WTC11 (cell line): ENCODE measurements around the gene CORO1A. TPM values are rescaled to one million over a fixed set of nuclear protein-coding genes. Genes with fewer than 3 reads are reported as not detected.
"Not testable (repeated sequence)": the region's sequence is repeated elsewhere in the genome, so short reads cannot be mapped to it uniquely, and the experiment has no call there.

ENCODE experiments used
- ATAC-seq: fragments of 200-7000 bp; cut with Tn5 transposase; 2 replicates; pipeline ENCODE4 v1.10.0; 2021; ENCODE audit warnings: mild to moderate bottlenecking, moderate library complexity
- CTCF ChIA-PET: fragments of 300-600 bp; sonication (Branson Sonifier 250); formaldehyde crosslinking; loops from one replicate; lab custom pipeline; 2021; ENCODE audit warnings: antibody characterized with exemption; lab: Charles Lee
- POLR2A ChIA-PET: fragments of 350-600 bp; sonication (Branson Sonifier 250); formaldehyde crosslinking; loops from one replicate; lab custom pipeline; 2021; ENCODE audit warnings: antibody characterized with exemption; lab: Charles Lee
- DNase-seq: peaks from one replicate; pipeline ENCODE4 v3.0.0; 2021; ENCODE audit warnings: low spot score
- H3K27ac Mint-ChIP-seq: 2 replicates; pipeline ENCODE4 v1.8.0; 2021; ENCODE audit warnings: mixed read lengths
- H3K27me3 Mint-ChIP-seq: 2 replicates; pipeline ENCODE4 v1.8.0; 2021; ENCODE audit warnings: low read depth, mild to moderate bottlenecking, moderate library complexity, mixed read lengths
- H3K36me3 Mint-ChIP-seq: 2 replicates; pipeline ENCODE4 v1.8.0; 2021; ENCODE audit warnings: mixed read lengths
- H3K4me1 Mint-ChIP-seq: 2 replicates; pipeline ENCODE4 v1.8.0; 2022; ENCODE audit warnings: mixed read lengths
- H3K4me3 Mint-ChIP-seq: 2 replicates; pipeline ENCODE4 v1.8.0; 2021; ENCODE audit warnings: mild to moderate bottlenecking, moderate library complexity, mixed read lengths
- H3K9me3 Mint-ChIP-seq: 2 replicates; pipeline ENCODE4 v1.8.0; 2021; ENCODE audit warnings: mixed read lengths
- total RNA-seq: library from RNA; stranded (reverse); gene quantifications from 3 replicates; pipeline ENCODE4 v1.2.3, GENCODE V29; 2021

The CORO1A gene
- total RNA-seq, 1 experiment from 2014 or later: 10.0 TPM

GRCh38 chr16:30205541-30206236 is 22.3 kb downstream of the CORO1A start:
- ATAC-seq (peak; percentile 58), DNase-seq (peak; percentile 35)
- CTCF ChIA-PET, H3K27ac Mint-ChIP-seq, H3K4me1 Mint-ChIP-seq, H3K27me3 Mint-ChIP-seq, H3K9me3 Mint-ChIP-seq, POLR2A ChIA-PET, H3K36me3 Mint-ChIP-seq, H3K4me3 Mint-ChIP-seq: not testable (repeated sequence)

GRCh38 chr16:30206252-30206651 is 22.9 kb downstream of the CORO1A start:
- POLR2A ChIA-PET, H3K36me3 Mint-ChIP-seq, DNase-seq, ATAC-seq, H3K9me3 Mint-ChIP-seq, CTCF ChIA-PET, H3K27ac Mint-ChIP-seq, H3K27me3 Mint-ChIP-seq, H3K4me3 Mint-ChIP-seq, H3K4me1 Mint-ChIP-seq: not testable (repeated sequence)

GRCh38 chr16:30207063-30207704 is 23.8 kb downstream of the CORO1A start:
- H3K4me3 Mint-ChIP-seq, POLR2A ChIA-PET: not testable (repeated sequence)
- ATAC-seq: peak; percentile 84

GRCh38 chr16:30209032-30209431 is 25.6 kb downstream of the CORO1A start:
- ATAC-seq, H3K27ac Mint-ChIP-seq, H3K4me1 Mint-ChIP-seq, CTCF ChIA-PET, H3K27me3 Mint-ChIP-seq, POLR2A ChIA-PET, H3K4me3 Mint-ChIP-seq, H3K36me3 Mint-ChIP-seq, DNase-seq, H3K9me3 Mint-ChIP-seq: not testable (repeated sequence)

More at GRCh38 chr16:30207063-30207704, 23.8 kb downstream of the CORO1A start:
- DNase-seq, H3K27ac Mint-ChIP-seq, H3K4me1 Mint-ChIP-seq, H3K27me3 Mint-ChIP-seq, H3K36me3 Mint-ChIP-seq, H3K9me3 Mint-ChIP-seq, CTCF ChIA-PET: not testable (repeated sequence)

GRCh38 chr16:30211414-30211813 is 28.0 kb downstream of the CORO1A start:
- DNase-seq, H3K4me3 Mint-ChIP-seq, H3K36me3 Mint-ChIP-seq, POLR2A ChIA-PET, ATAC-seq, H3K27ac Mint-ChIP-seq, H3K27me3 Mint-ChIP-seq, CTCF ChIA-PET, H3K4me1 Mint-ChIP-seq, H3K9me3 Mint-ChIP-seq: not testable (repeated sequence)

- H3K27me3 Mint-ChIP-seq, CTCF ChIA-PET: not testable (repeated sequence)
Measured at GRCh38 chr16:30217082-30217481, 33.7 kb downstream of the CORO1A start.

More at GRCh38 chr16:30217082-30217481, 33.7 kb downstream of the CORO1A start:
- H3K9me3 Mint-ChIP-seq, H3K4me3 Mint-ChIP-seq, H3K36me3 Mint-ChIP-seq, POLR2A ChIA-PET, ATAC-seq, H3K27ac Mint-ChIP-seq, H3K4me1 Mint-ChIP-seq: not testable (repeated sequence)
- peak; percentile 3 for DNase-seq

Other genes with a start within 250 kb of the CORO1A start
- gene TMEM219, start 221.5 kb upstream of the CORO1A start, total RNA-seq: 69.6 to 87.6 TPM (median 78.0 TPM) in 3 replicates
- gene TAOK2, start 209.7 kb upstream of the CORO1A start, total RNA-seq: 38.3 to 42.4 TPM (median 39.2 TPM) in 3 replicates
- gene HIRIP3, start 188.0 kb upstream of the CORO1A start, total RNA-seq: 18.9 to 21.2 TPM (median 21.1 TPM) in 3 replicates
- gene INO80E, start 187.4 kb upstream of the CORO1A start, total RNA-seq: 87.6 to 101 TPM (median 92.4 TPM) in 3 replicates
- gene DOC2A, start 172.6 kb upstream of the CORO1A start, total RNA-seq: 10.8 to 16.6 TPM (median 16.4 TPM) in 3 replicates
- gene C16orf92, start 160.4 kb upstream of the CORO1A start, total RNA-seq: not detected in 3 replicates
- gene TLCD3B, start 152.3 kb upstream of the CORO1A start, total RNA-seq: 28.1 to 30.3 TPM (median 30.2 TPM) in 3 replicates
- 1,537 to 1,958 TPM (median 1,913 TPM) in 3 replicates for gene ALDOA, start 117.8 kb upstream of the CORO1A start, total RNA-seq
- 159 to 164 TPM (median 161 TPM) in 3 replicates for gene PPP4C, start 107.6 kb upstream of the CORO1A start, total RNA-seq
- gene TBX6, start 91.7 kb upstream of the CORO1A start, total RNA-seq: 5.1 to 7.6 TPM (median 6.6 TPM) in 3 replicates
- 43.7 to 52.7 TPM (median 51.7 TPM) in 3 replicates for gene YPEL3, start 87.4 kb upstream of the CORO1A start, total RNA-seq
- 1.5 to 2.5 TPM (median 1.8 TPM) in 3 replicates for gene GDPD3, start 70.1 kb upstream of the CORO1A start, total RNA-seq
- 35.9 to 38.2 TPM (median 36.9 TPM) in 3 replicates for gene MAPK3, start 60.4 kb upstream of the CORO1A start, total RNA-seq
- gene BOLA2B, start 10.1 kb downstream of the CORO1A start, total RNA-seq: 191 to 206 TPM (median 192 TPM) in 3 replicates
- gene SLX1A, start 10.3 kb downstream of the CORO1A start, total RNA-seq: 37.2 to 77.0 TPM (median 53.2 TPM) in 3 replicates
- gene SULT1A3, start 15.7 kb downstream of the CORO1A start, total RNA-seq: 7.1 to 11.3 TPM (median 8.3 TPM) in 3 replicates
- gene NPIPB13, start 64.9 kb downstream of the CORO1A start, total RNA-seq: 5.4 to 9.6 TPM (median 8.4 TPM) in 3 replicates
- gene CD2BP2, start 171.7 kb downstream of the CORO1A start, total RNA-seq: 51.0 to 56.6 TPM (median 51.1 TPM) in 3 replicates
- gene TBC1D10B, start 186.9 kb downstream of the CORO1A start, total RNA-seq: 33.4 to 40.5 TPM (median 34.6 TPM) in 3 replicates
- 0.80 to 1.3 TPM (median 0.85 TPM) in 3 replicates for gene MYL11, start 191.2 kb downstream of the CORO1A start, total RNA-seq
- 2.3 to 2.7 TPM (median 2.6 TPM) in 3 replicates for gene SEPTIN1, start 199.0 kb downstream of the CORO1A start, total RNA-seq
- 31.3 to 39.3 TPM (median 32.1 TPM) in 3 replicates for gene ZNF48, start 211.8 kb downstream of the CORO1A start, total RNA-seq
- 10.0 to 12.5 TPM (median 11.3 TPM) in 3 replicates for gene ZNF771, start 224.0 kb downstream of the CORO1A start, total RNA-seq
- 69.0 to 72.2 TPM (median 70.5 TPM) in 3 replicates for gene DCTPP1, start 246.4 kb downstream of the CORO1A start, total RNA-seq